ENCODE results near the gene ADAMTSL1.

DNA sequence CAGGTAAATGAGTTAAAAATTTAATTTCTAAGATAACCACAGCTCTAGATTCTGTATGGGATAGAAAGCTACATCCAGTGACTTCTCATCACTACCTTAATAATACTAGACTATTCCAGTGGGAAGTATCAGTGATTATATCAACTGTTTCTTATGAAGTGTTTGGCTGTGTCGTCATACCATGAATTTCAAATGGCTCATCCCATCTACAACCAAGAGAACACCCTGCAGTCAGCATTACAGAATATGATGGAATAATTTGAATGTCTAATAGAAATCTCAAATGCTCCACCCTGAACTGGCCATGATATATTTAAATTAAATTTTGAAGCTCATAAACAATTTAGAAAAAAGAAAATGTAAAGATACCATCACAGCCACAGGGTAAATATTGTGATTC lies 245.0 kb downstream of the ADAMTSL1 start:
- TF ChIP-seq, protein P1, sequence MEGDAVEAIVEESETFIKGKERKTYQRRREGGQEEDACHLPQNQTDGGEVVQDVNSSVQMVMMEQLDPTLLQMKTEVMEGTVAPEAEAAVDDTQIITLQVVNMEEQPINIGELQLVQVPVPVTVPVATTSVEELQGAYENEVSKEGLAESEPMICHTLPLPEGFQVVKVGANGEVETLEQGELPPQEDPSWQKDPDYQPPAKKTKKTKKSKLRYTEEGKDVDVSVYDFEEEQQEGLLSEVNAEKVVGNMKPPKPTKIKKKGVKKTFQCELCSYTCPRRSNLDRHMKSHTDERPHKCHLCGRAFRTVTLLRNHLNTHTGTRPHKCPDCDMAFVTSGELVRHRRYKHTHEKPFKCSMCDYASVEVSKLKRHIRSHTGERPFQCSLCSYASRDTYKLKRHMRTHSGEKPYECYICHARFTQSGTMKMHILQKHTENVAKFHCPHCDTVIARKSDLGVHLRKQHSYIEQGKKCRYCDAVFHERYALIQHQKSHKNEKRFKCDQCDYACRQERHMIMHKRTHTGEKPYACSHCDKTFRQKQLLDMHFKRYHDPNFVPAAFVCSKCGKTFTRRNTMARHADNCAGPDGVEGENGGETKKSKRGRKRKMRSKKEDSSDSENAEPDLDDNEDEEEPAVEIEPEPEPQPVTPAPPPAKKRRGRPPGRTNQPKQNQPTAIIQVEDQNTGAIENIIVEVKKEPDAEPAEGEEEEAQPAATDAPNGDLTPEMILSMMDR (IDR thresholded peaks at IDR 0.05; ENCODE audit: insufficient read depth, low read length), result no peak
- TF ChIP-seq SPI1 (IDR thresholded peaks at IDR 0.05; ENCODE audit: borderline replicate concordance, low read depth) (no peak), POLR2AphosphoS5 (IDR thresholded peaks at IDR 0.05; ENCODE audit: low read depth) (no peak)

All from HL-60 (cell line).